ENCODE data around the gene TBL3. TPM values are rescaled to one million over a fixed set of nuclear protein-coding genes. Genes with fewer than 3 reads are reported as not detected.
A peak's percentile ranks its signal among the peaks of the same experiment; 100 is the strongest.

Gene TBL3
- total and polyA plus RNA-seq, 9 of the 15 experiments (the other 6 are each of a cell fraction or from before 2014, with no cell fraction given) = 0.97 to 117 (median 24.5) TPM

DNA sequence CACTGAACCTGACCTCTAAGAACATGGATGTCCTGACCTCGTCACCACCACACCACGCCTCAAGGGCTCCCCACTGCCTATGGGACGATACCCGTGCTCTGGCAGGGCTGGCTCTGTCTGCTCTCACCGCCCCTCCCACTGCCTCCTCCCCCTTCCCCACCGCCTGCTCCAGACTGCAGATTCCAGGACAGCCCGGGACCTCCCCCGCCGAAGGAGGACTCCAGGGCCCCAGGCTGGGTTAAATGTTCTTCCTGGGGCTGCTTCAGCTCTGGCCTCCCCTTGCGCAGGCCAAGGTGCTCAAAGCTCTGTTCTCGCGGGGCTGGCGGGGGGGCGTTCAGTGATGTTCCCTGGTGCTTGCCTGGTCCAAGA, 50.9 kb downstream of the TBL3 start:
- H3K9ac ChIP-seq (ENCODE audit: insufficient read depth in 1 of 2, low read depth in 2 of 2, low read length in 2 of 2) = peak overlapping the region; percentile 44 to 89; a peak in 3 of 4 replicates
- no peaks in the 10 kb centered on the region for H3K9me3 ChIP-seq (replicated peaks; ENCODE audit: control insufficient read depth, insufficient read depth, low read depth, low read length)
- 0 out of 2 replicates have a peak, but pooled peaks cover 4% of the 10 kb centered on the region for H4K20me1 ChIP-seq (replicated peaks; ENCODE audit: control insufficient read depth, insufficient read depth, low read length)
- no TSS peak for BruUV-seq (replicated peaks)
- ATAC-seq (peak; percentile 40), FAIRE-seq (no peak), DNase-seq (ENCODE audit: extremely low read depth in 1 of 4, low spot score in 3 of 4) (peak; percentile 64 to 73 (median 68))
- WGBS (ENCODE audit: insufficient coverage, low coverage, missing lambda C conversion rate) = 9% methylated on average over 10 of the region's 14 CpGs
- H3K4me1 ChIP-seq (replicated peaks in 1 of 2; ENCODE audit: control insufficient read depth in 2 of 2, insufficient read depth in 2 of 2, low read length in 2 of 2) = peaks cover 17 to 73% of the 10 kb centered on the region in 2 experiments; a peak in 4 of 5 replicates
- in situ Hi-C loops (cut with MboI) = loop anchor here (5.0 kb wide), 1 partner anchor 120 kb away; no protein-coding TSS in a partner anchor
- H3K4me2 ChIP-seq (ENCODE audit: insufficient read depth, low read length) = peak overlapping the region; percentile 87
- CTCF ChIA-PET (ENCODE audit: low intra/inter-chr PET ratio) = interaction anchor here (0.7 to 2.1 kb wide), 3 partner anchors 25 to 132 kb away, joined by 3 to 15 read pairs (median 5); partner anchors contain the start of genes NTHL1, TRAF7 and TSC2
- no peaks in the 10 kb centered on the region for H3K27me3 ChIP-seq (ENCODE audit: control insufficient read depth in 2 of 2, insufficient read depth in 2 of 2, low read length in 2 of 2)
- no peaks in the 10 kb centered on the region for H3K36me3 ChIP-seq (ENCODE audit: control insufficient read depth, insufficient read depth, low read length)
- H3K9me1 ChIP-seq (ENCODE audit: control insufficient read depth, insufficient read depth, low read length) = no peaks in the 10 kb centered on the region
- POLR2A ChIA-PET = interaction anchor here (0.6 to 3.3 kb wide), 2 partner anchors 66 to 131 kb away, joined by 4 to 35 read pairs; partner anchors contain the start of gene TRAF7
- peak overlapping the region; percentile 41 for H3K4me3 ChIP-seq
- no peak overlapping the region for H3K27ac ChIP-seq (ENCODE audit: extremely low read depth, low read depth, low read length)
- H2AFZ ChIP-seq (ENCODE audit: low read depth, low read length) = peak overlapping the region; percentile 99
- intact Hi-C loops (cut with micrococcal nuclease) = loop anchor here (1.0 to 5.0 kb wide), 2 partner anchors 118 to 245 kb away; partner anchors contain the start of gene RNPS1
- peaks cover 8% of the 10 kb centered on the region; the same call in 2 of the 3 replicates for H3K79me2 ChIP-seq (ENCODE audit: control insufficient read depth, insufficient read depth, low read length)
- TF ChIP-seq, protein P1, sequence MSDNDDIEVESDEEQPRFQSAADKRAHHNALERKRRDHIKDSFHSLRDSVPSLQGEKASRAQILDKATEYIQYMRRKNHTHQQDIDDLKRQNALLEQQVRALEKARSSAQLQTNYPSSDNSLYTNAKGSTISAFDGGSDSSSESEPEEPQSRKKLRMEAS (CRISPR knock-in tag; IDR thresholded peaks at IDR 0.05) = 0 out of 2 replicates have a peak, but pooled peaks have one; percentile 6
- TF ChIP-seq, protein P2, sequence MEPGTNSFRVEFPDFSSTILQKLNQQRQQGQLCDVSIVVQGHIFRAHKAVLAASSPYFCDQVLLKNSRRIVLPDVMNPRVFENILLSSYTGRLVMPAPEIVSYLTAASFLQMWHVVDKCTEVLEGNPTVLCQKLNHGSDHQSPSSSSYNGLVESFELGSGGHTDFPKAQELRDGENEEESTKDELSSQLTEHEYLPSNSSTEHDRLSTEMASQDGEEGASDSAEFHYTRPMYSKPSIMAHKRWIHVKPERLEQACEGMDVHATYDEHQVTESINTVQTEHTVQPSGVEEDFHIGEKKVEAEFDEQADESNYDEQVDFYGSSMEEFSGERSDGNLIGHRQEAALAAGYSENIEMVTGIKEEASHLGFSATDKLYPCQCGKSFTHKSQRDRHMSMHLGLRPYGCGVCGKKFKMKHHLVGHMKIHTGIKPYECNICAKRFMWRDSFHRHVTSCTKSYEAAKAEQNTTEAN (CRISPR knock-in tag; IDR thresholded peaks at IDR 0.05) = no peak
- TF ChIP-seq PCBP1 (IDR thresholded peaks at IDR 0.05; ENCODE audit: low read depth, low read length, poor library complexity, severe bottlenecking) (peak; percentile 21), ARID1B (IDR thresholded peaks at IDR 0.05) (no peak), ZNF175 (CRISPR knock-in tag; IDR thresholded peaks at IDR 0.05; ENCODE audit: low read depth) (no peak), CEBPG (CRISPR knock-in tag; IDR thresholded peaks at IDR 0.05) (no peak), CEBPG (tag; conservative IDR thresholded peaks at IDR 0.05 in 1 of 2, IDR thresholded peaks at IDR 0.05 in 1 of 2) (no peak), ZC3H11A (IDR thresholded peaks at IDR 0.05; ENCODE audit: low read depth, low read length) (no peak), NCOA4 (IDR thresholded peaks at IDR 0.05; ENCODE audit: partially characterized antibody) (no peak), FOS (IDR thresholded peaks at IDR 0.05; ENCODE audit: extremely low read depth, insufficient read length) (no peak), KDM2B (CRISPR knock-in tag; IDR thresholded peaks at IDR 0.05) (peak; percentile 40; the same call in 1 of the 2 replicates), FOSL1 (tag; conservative IDR thresholded peaks at IDR 0.05) (no peak)
- TF ChIP-seq, protein P3, sequence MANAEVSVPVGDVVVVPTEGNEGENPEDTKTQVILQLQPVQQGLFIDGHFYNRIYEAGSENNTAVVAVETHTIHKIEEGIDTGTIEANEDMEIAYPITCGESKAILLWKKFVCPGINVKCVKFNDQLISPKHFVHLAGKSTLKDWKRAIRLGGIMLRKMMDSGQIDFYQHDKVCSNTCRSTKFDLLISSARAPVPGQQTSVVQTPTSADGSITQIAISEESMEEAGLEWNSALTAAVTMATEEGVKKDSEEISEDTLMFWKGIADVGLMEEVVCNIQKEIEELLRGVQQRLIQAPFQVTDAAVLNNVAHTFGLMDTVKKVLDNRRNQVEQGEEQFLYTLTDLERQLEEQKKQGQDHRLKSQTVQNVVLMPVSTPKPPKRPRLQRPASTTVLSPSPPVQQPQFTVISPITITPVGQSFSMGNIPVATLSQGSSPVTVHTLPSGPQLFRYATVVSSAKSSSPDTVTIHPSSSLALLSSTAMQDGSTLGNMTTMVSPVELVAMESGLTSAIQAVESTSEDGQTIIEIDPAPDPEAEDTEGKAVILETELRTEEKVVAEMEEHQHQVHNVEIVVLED (CRISPR knock-in tag; IDR thresholded peaks at IDR 0.05) = no peak
- TF ChIP-seq, protein P4, sequence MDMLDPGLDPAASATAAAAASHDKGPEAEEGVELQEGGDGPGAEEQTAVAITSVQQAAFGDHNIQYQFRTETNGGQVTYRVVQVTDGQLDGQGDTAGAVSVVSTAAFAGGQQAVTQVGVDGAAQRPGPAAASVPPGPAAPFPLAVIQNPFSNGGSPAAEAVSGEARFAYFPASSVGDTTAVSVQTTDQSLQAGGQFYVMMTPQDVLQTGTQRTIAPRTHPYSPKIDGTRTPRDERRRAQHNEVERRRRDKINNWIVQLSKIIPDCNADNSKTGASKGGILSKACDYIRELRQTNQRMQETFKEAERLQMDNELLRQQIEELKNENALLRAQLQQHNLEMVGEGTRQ (CRISPR knock-in tag; IDR thresholded peaks at IDR 0.05) = no peak
